ENCODE results near the gene ULBP1. TPM values are rescaled to one million over a fixed set of nuclear protein-coding genes. Genes with fewer than 3 reads are reported as not detected.
"Not testable (repeated sequence)": the region's sequence is repeated elsewhere in the genome, so short reads cannot be mapped to it uniquely, and the experiment has no call there.

Gene ULBP1
- polyA plus RNA-seq, 1 donor (not counting 4 experiments of a cell fraction or from before 2014, with no cell fraction given), result 2.2 TPM

GRCh38 chr6:150015281-150016001 is 51.7 kb downstream of the ULBP1 start:
- peak overlapping the region; percentile 37 for H3K4me2 ChIP-seq (ENCODE audit: control insufficient read depth, extremely low read depth, insufficient read depth, low read depth, low read length)
- H3K27ac ChIP-seq (ENCODE audit: control insufficient read depth, insufficient read depth, low read length); H3K9me3 ChIP-seq (ENCODE audit: control insufficient read depth, low read depth, low read length); H3K36me3 ChIP-seq (ENCODE audit: control insufficient read depth in 2 of 2, extremely low read depth in 1 of 2, insufficient read depth in 2 of 2, low read length in 2 of 2); H3K79me2 ChIP-seq (ENCODE audit: control insufficient read depth, insufficient read depth, low read length); H3K9ac ChIP-seq (ENCODE audit: control insufficient read depth, extremely low read depth, insufficient read depth, low read length); H3K4me1 ChIP-seq (ENCODE audit: control insufficient read depth, extremely low read depth, insufficient read depth, low read length); H4K20me1 ChIP-seq (ENCODE audit: control insufficient read depth, extremely low read depth, insufficient read depth, low read length); DNase-seq (ENCODE audit: low read depth, low spot score); FAIRE-seq; dilution Hi-C loops (cut with MboI; ENCODE audit: extremely low pct_ligation_motif_present, low sequenced_read_pairs); H3K4me3 ChIP-seq (ENCODE audit: control insufficient read depth in 2 of 3, extremely low read depth in 1 of 3, insufficient read depth in 2 of 3, low read depth in 1 of 3, low read length in 3 of 3); H3K9me1 ChIP-seq (ENCODE audit: control insufficient read depth, extremely low read depth, insufficient read depth, low read length): not testable (repeated sequence)
- peaks cover 34% of the 10 kb centered on the region for H3K27me3 ChIP-seq (ENCODE audit: control insufficient read depth, extremely low read depth, insufficient read depth, low read length)
- peak in 1 of 3 experiments; percentile 4 for TF ChIP-seq CTCF (optimal IDR thresholded peaks at IDR 0.05 in 1 of 3, IDR thresholded peaks at IDR 0.05 in 1 of 3, conservative IDR thresholded peaks at IDR 0.05 in 1 of 3; ENCODE audit: extremely low read depth in 1 of 3, insufficient read depth in 2 of 3, low read length in 3 of 3)
- H2AFZ ChIP-seq (ENCODE audit: control insufficient read depth, low read length), result peak overlapping the region; percentile 15

DNA sequence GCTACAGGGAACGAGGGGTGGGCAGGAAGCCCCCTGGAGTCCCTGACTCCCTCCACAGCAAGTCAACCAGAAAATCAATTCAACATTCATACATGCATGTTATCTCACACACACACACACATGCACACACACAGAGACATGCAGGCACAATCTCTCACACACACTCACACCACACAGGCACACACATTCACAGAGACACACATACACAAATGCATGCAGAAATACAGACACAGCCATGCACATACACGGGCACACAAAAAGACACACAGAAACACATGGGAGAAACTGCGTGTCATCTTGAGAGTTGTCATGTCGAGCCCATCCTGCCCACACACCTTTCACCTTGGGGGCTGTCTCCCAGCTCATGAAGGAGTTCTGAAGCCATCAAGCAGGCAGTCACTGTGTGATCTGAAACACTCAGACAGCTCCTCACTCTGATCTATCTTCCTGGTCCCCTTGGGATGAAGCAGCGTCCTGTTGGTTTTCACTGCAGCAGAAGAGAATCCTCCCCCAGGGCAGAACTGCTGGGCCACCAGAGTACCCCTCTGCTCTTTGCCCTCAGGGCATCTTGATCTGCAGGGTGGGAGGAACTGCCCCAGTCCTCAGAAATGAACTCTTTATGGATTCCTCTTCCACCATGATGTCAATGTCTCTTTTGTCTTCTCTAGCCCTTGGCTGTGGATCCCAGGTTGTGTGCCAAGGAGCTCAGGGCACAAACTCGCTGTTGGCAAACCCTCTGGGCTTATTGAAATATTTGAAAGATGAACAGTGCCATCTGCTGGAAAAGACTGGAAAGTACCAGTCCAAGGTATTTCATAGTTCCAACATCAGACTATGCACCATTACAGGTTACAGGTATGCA is 52.8 kb downstream of the ULBP1 start:
- H3K4me1 ChIP-seq (ENCODE audit: control insufficient read depth, extremely low read depth, insufficient read depth, low read length), result no peaks in the 10 kb centered on the region
- no peak overlapping the region for H3K4me2 ChIP-seq (ENCODE audit: control insufficient read depth, extremely low read depth, insufficient read depth, low read depth, low read length)
- no peaks in the 10 kb centered on the region for H3K9me3 ChIP-seq (ENCODE audit: control insufficient read depth, low read depth, low read length)
- TF ChIP-seq CTCF (optimal IDR thresholded peaks at IDR 0.05 in 1 of 3, IDR thresholded peaks at IDR 0.05 in 1 of 3, conservative IDR thresholded peaks at IDR 0.05 in 1 of 3; ENCODE audit: extremely low read depth in 1 of 3, insufficient read depth in 2 of 3, low read length in 3 of 3), result peak; percentile 37 to 60 (median 46)
- TF ChIP-seq EZH2 (IDR thresholded peaks at IDR 0.05; ENCODE audit: low read length), result no peak
- dilution Hi-C loops (cut with MboI; ENCODE audit: extremely low pct_ligation_motif_present, low sequenced_read_pairs), result no loop called here
- peaks cover 34% of the 10 kb centered on the region for H3K27me3 ChIP-seq (ENCODE audit: control insufficient read depth, extremely low read depth, insufficient read depth, low read length)
- peak; percentile 23 for DNase-seq (ENCODE audit: low read depth, low spot score)
- no peak overlapping the region for H3K9ac ChIP-seq (ENCODE audit: control insufficient read depth, extremely low read depth, insufficient read depth, low read length)
- H4K20me1 ChIP-seq (ENCODE audit: control insufficient read depth, extremely low read depth, insufficient read depth, low read length), result no peaks in the 10 kb centered on the region
- no peak overlapping the region for H3K27ac ChIP-seq (ENCODE audit: control insufficient read depth, insufficient read depth, low read length)
- no peak overlapping the region for H3K4me3 ChIP-seq (ENCODE audit: control insufficient read depth in 2 of 3, extremely low read depth in 1 of 3, insufficient read depth in 2 of 3, low read depth in 1 of 3, low read length in 3 of 3)
- H2AFZ ChIP-seq (ENCODE audit: control insufficient read depth, low read length), result no peak overlapping the region
- peak; percentile 69 for FAIRE-seq
- H3K9me1 ChIP-seq (ENCODE audit: control insufficient read depth, extremely low read depth, insufficient read depth, low read length), result no peaks in the 10 kb centered on the region
- H3K36me3 ChIP-seq (ENCODE audit: control insufficient read depth in 2 of 2, extremely low read depth in 1 of 2, insufficient read depth in 2 of 2, low read length in 2 of 2), result no peaks in the 10 kb centered on the region
- H3K79me2 ChIP-seq (ENCODE audit: control insufficient read depth, insufficient read depth, low read length), result no peaks in the 10 kb centered on the region
